IMR-90 (cell line): ENCODE results near the gene RBP4. TPM values are rescaled to one million over a fixed set of nuclear protein-coding genes. Genes with fewer than 3 reads are reported as not detected.
A peak's percentile ranks its signal among the peaks of the same experiment; 100 is the strongest.

Source experiments
- ATAC-seq: fragments of 200-7000 bp; cut with Tn5 transposase; 2 replicates; pipeline ENCODE4 v1.9.1; 2020; ENCODE audit warnings: low read depth, mild to moderate bottlenecking, moderate library complexity
- BruUV-seq: library from RNA; stranded (reverse); fragments of 400-500 nt; replicated peaks from 2 replicates; lab custom pipeline; 2021; lab: Mats Ljungman, UMichigan
- CTCF ChIA-PET: fragments of 300-600 bp; formaldehyde crosslinking; extraction: SDS; loops from one replicate; lab custom pipeline; 2021; ENCODE audit warnings: antibody characterized with exemption; lab: Yijun Ruan, JAX
- POLR2A ChIA-PET: fragments of 300-600 bp; sonication (Branson Sonifier 250); formaldehyde crosslinking; loops from one replicate; lab custom pipeline; 2022; ENCODE audit warnings: antibody characterized with exemption; ENCODE audit not compliant: unreplicated experiment; lab: Charles Lee
- DNase-seq: peaks from one replicate; pipeline ENCODE4 v3.0.0; 2013
- H2AFZ ChIP-seq: replicated peaks from 2 replicates; pipeline ENCODE3; 2013; ENCODE audit warnings: low read length, mild to moderate bottlenecking; ENCODE audit not compliant: poor library complexity
- H2AK5ac ChIP-seq: 2 replicates; pipeline ENCODE4 v1.6.1; 2013; ENCODE audit warnings: low read depth, low read length, inconsistent platforms
- H2AK9ac ChIP-seq: replicated peaks from 2 replicates; pipeline ENCODE3; 2013; ENCODE audit warnings: mild to moderate bottlenecking, low read depth, low read length, moderate library complexity; ENCODE audit not compliant: poor library complexity
- H2BK120ac ChIP-seq: 2 replicates; pipeline ENCODE4 v1.6.1; 2013; ENCODE audit warnings: low read depth, low read length, inconsistent platforms
- H2BK15ac ChIP-seq: 3 replicates; pipeline ENCODE4 v1.6.1; 2013; ENCODE audit warnings: low read depth, low read length, inconsistent platforms
- H2BK20ac ChIP-seq: 2 replicates; pipeline ENCODE4 v1.6.1; 2013; ENCODE audit warnings: low read depth, mild to moderate bottlenecking, inconsistent platforms, low read length, moderate library complexity
- H2BK5ac ChIP-seq: 2 replicates; pipeline ENCODE4 v1.6.1; 2013; ENCODE audit warnings: mild to moderate bottlenecking, low read depth, low read length, inconsistent platforms; ENCODE audit not compliant: poor library complexity, severe bottlenecking
- H3K14ac ChIP-seq: replicated peaks from 2 replicates; pipeline ENCODE4 v1.6.1; 2013; ENCODE audit warnings: low read depth, low read length, inconsistent platforms
- H3K18ac ChIP-seq: 2 replicates; pipeline ENCODE4 v1.6.1; 2013; ENCODE audit warnings: low read depth, low read length, control low read depth
- H3K23ac ChIP-seq: 2 replicates; pipeline ENCODE4 v1.6.1; 2013; ENCODE audit warnings: low read depth, low read length, inconsistent platforms
- H3K27ac ChIP-seq: 2 replicates; pipeline ENCODE4 v1.5.1; 2013; ENCODE audit warnings: mild to moderate bottlenecking, control low read depth, low read length; ENCODE audit not compliant: insufficient read depth
- H3K27me3 ChIP-seq: 2 replicates; pipeline ENCODE4 v1.6.1; 2013; ENCODE audit warnings: low read length; ENCODE audit not compliant: control insufficient read depth, insufficient read depth
- H3K36me3 ChIP-seq: 2 replicates; pipeline ENCODE4 v1.6.1; 2013; ENCODE audit warnings: low read length, mixed read lengths; ENCODE audit not compliant: control insufficient read depth, insufficient read depth
- H3K4ac ChIP-seq: 2 replicates; pipeline ENCODE4 v1.6.1; 2013; ENCODE audit warnings: low read depth, low read length, inconsistent platforms
- H3K4me1 ChIP-seq: 2 replicates; pipeline ENCODE4 v1.6.1; 2013; ENCODE audit warnings: low read length, mixed read lengths; ENCODE audit not compliant: control insufficient read depth, insufficient read depth
- H3K4me2 ChIP-seq: 2 replicates; pipeline ENCODE4 v1.6.1; 2013; ENCODE audit warnings: low read depth, mild to moderate bottlenecking, control low read depth, low read length, moderate library complexity
- H3K4me3 ChIP-seq: 2 replicates; pipeline ENCODE4 v1.5.1; 2013; ENCODE audit warnings: low read depth, mild to moderate bottlenecking, control low read depth, low read length, moderate library complexity; ENCODE audit not compliant: insufficient read depth
- H3K56ac ChIP-seq: 2 replicates; pipeline ENCODE4 v1.6.1; 2013; ENCODE audit warnings: low read length, inconsistent platforms; ENCODE audit not compliant: insufficient read depth; ENCODE audit errors: extremely low read depth
- H3K79me1 ChIP-seq, 2 experiments: 2 replicates each; pipeline ENCODE4 v1.6.1; 2013; ENCODE audit warnings: low read length in 2 of 2, inconsistent platforms in 1 of 2, low read depth in 1 of 2
- H3K9ac ChIP-seq: 2 replicates; pipeline ENCODE4 v1.6.1; 2013; ENCODE audit warnings: low read depth, low read length, control low read depth
- H3K9me1 ChIP-seq: 2 replicates; pipeline ENCODE4 v1.6.1; 2013; ENCODE audit warnings: low read length, inconsistent platforms; ENCODE audit not compliant: insufficient read depth
- H3K9me3 ChIP-seq: 2 replicates; pipeline ENCODE4 v1.6.1; 2013; ENCODE audit warnings: low read length; ENCODE audit not compliant: control insufficient read depth, insufficient read depth
- H4K20me1 ChIP-seq: 2 replicates; pipeline ENCODE4 v1.6.1; 2013; ENCODE audit warnings: low read length, inconsistent platforms; ENCODE audit not compliant: insufficient read depth
- H4K5ac ChIP-seq: 2 replicates; pipeline ENCODE4 v1.6.1; 2013; ENCODE audit warnings: mild to moderate bottlenecking, low read depth, low read length, control low read depth
- H4K8ac ChIP-seq, 2 experiments: 2 replicates each; pipeline ENCODE4 v1.6.1; 2013; ENCODE audit warnings: low read depth in 2 of 2, low read length in 2 of 2, control low read depth in 1 of 2, inconsistent platforms in 1 of 2
- H4K91ac ChIP-seq: 2 replicates; pipeline ENCODE4 v1.6.1; 2013; ENCODE audit warnings: low read depth, low read length, inconsistent platforms; ENCODE audit not compliant: insufficient read depth
- MXI1 ChIP-seq: IDR thresholded peaks from 2 replicates; pipeline ENCODE4 v1.6.1; 2012; ENCODE audit warnings: low read depth, mild to moderate bottlenecking, low read length, moderate library complexity, borderline replicate concordance
- RAD21 ChIP-seq: IDR thresholded peaks from 2 replicates; pipeline ENCODE4 v1.6.1; 2012; ENCODE audit warnings: low read length, improper control_type of control experiment
- SMC3 ChIP-seq: fragments of 150-350 bp; IDR thresholded peaks from 2 replicates; pipeline ENCODE4 v1.6.1; 2016; ENCODE audit warnings: low read depth, mild to moderate bottlenecking, antibody characterized with exemption, low read length, moderate library complexity
- WGBS, 2 experiments: methylation state at CpG; one replicate each; pipeline versions ENCODE4 v1.1.5 to v1.1.7; 2013; ENCODE audit warnings: missing lambda C conversion rate in 2 of 2; ENCODE audit not compliant: insufficient read length in 1 of 2; ENCODE audit errors: extremely low coverage in 2 of 2; 5-methylcytosine and 5-hydroxymethylcytosine counted together
- dilution Hi-C: fragments of 300-500 bp; cut with HindIII; formaldehyde crosslinking; loops from one replicate; pipeline ENCODE4 v1.14.3; 2018; ENCODE audit warnings: low sequenced_read_pairs; ENCODE audit not compliant: unreplicated experiment
- in situ Hi-C: fragments of 300-500 bp; cut with MboI; formaldehyde crosslinking; loops from 3 replicates; pipeline ENCODE4 v1.14.3; 2019; ENCODE audit warnings: low sequenced_read_pairs, inconsistent platforms, mixed read lengths
- intact Hi-C: fragments of 100-400 bp; cut with micrococcal nuclease; formaldehyde crosslinking; loops from 2 replicates; pipeline ENCODE4 v1.10.0; 2022
- polyA plus RNA-seq, 3 experiments: library from polyadenylated mRNA; depleted of rRNA; stranded (reverse); fragments of >200 nt; gene quantifications; 2 replicates each; pipeline ENCODE4 v1.2.3, GENCODE V29; 2012; ENCODE audit warnings: low replicate concordance in 1 of 3
- total RNA-seq: library from RNA; depleted of rRNA; stranded (reverse); fragments of >200 nt; gene quantifications from 2 replicates; pipeline ENCODE4 v1.2.3, GENCODE V29; 2012
- TF ChIP-seq, protein P1 (sequence below): conservative IDR thresholded peaks from 2 replicates; pipeline ENCODE4 v1.5.1; 2012; ENCODE audit warnings: mild to moderate bottlenecking, low read depth, low read length, improper control_type of control experiment

The RBP4 gene
- total and polyA plus RNA-seq, 2 of the 4 experiments (the other 2 are of a cell fraction), result not detected

DNA sequence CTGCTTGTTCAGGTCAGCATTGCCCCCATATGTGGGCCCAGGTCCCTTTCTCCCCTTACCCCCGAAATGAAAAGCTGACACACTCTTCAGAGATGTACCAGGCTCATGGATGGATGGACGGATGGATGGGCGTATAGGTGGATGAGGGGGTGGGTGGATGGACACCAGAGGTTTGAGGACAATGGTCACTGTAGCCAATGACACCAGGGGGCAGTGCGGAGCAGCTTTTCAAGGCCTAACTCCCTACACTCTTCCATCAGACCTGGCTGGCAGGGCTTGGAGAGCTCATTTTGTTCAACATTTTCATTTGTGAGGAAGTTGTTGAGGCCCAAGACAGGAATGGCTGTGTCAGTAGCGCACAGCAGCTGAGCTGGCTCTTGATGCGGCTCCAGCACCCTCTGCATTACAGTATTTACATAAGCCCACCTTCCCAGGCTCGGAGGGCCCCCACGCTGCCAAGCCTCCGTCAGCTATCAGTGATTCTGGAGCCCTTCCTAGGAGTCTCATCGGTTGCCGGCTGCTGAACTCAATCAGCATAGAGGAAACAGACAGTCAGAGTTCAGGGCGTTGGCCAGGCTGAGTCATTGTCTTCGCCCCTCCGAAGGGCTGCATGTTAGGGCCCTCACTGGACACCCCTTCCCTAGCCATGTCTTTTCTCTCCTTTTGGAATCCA lies 46.1 kb downstream of the RBP4 start:
- H2BK120ac ChIP-seq, result no peak overlapping the region
- H3K79me1 ChIP-seq, result no peaks in the 10 kb centered on the region
- H3K36me3 ChIP-seq, result no peaks in the 10 kb centered on the region
- H2BK5ac ChIP-seq, result no peak overlapping the region
- no peak overlapping the region for H3K14ac ChIP-seq
- no peaks in the 10 kb centered on the region for H4K20me1 ChIP-seq
- H3K9me1 ChIP-seq, result no peaks in the 10 kb centered on the region
- no peak overlapping the region for H3K18ac ChIP-seq
- peak; percentile 56 for DNase-seq
- 39% methylated on average over 6 of the region's 14 CpGs; no CpG with 5 or more reads in 1 of the 2 experiments for WGBS, 2 experiments
- no peak overlapping the region for H4K8ac ChIP-seq
- in situ Hi-C loops (loop anchor here (10.0 kb wide), 1 partner anchor 120 kb away; no protein-coding TSS in a partner anchor), intact Hi-C loops (loop anchor here (1.0 kb wide), 3 partner anchors 125 to 304 kb away; no protein-coding TSS in a partner anchor), dilution Hi-C loops (no loop called here)
- H3K9me3 ChIP-seq, result peaks cover 5% of the 10 kb centered on the region
- TF ChIP-seq RAD21, result peak; percentile 65
- peak; percentile 62 for TF ChIP-seq SMC3
- TF ChIP-seq, protein P1, sequence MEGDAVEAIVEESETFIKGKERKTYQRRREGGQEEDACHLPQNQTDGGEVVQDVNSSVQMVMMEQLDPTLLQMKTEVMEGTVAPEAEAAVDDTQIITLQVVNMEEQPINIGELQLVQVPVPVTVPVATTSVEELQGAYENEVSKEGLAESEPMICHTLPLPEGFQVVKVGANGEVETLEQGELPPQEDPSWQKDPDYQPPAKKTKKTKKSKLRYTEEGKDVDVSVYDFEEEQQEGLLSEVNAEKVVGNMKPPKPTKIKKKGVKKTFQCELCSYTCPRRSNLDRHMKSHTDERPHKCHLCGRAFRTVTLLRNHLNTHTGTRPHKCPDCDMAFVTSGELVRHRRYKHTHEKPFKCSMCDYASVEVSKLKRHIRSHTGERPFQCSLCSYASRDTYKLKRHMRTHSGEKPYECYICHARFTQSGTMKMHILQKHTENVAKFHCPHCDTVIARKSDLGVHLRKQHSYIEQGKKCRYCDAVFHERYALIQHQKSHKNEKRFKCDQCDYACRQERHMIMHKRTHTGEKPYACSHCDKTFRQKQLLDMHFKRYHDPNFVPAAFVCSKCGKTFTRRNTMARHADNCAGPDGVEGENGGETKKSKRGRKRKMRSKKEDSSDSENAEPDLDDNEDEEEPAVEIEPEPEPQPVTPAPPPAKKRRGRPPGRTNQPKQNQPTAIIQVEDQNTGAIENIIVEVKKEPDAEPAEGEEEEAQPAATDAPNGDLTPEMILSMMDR, result peak; percentile 65
- no peak for TF ChIP-seq MXI1
- no peak overlapping the region for H3K23ac ChIP-seq
- CTCF ChIA-PET, result interaction anchor here (0.5 to 1.0 kb wide), 13 partner anchors 10 to 664 kb away, joined by 3 to 5 read pairs (median 3); no protein-coding TSS in a partner anchor
- peak overlapping the region; percentile 82 for H2AK9ac ChIP-seq
- no peak overlapping the region for H3K4ac ChIP-seq
- H3K4me2 ChIP-seq, result no peak overlapping the region
- POLR2A ChIA-PET, result interaction anchor here (0.6 kb wide), 1 partner anchor 148 kb away, joined by 3 read pairs; the partner anchor contains the start of gene FRA10AC1
- H4K91ac ChIP-seq, result no peak overlapping the region
- no peak overlapping the region for H3K56ac ChIP-seq
- no TSS peak for BruUV-seq
- H3K27me3 ChIP-seq, result peaks cover 8% of the 10 kb centered on the region
- no peak overlapping the region for H3K27ac ChIP-seq
- no peaks in the 10 kb centered on the region for H3K4me1 ChIP-seq
- peak overlapping the region; percentile 72 for H2AFZ ChIP-seq
- H2AK5ac ChIP-seq, result no peak overlapping the region
- H4K5ac ChIP-seq, result no peak overlapping the region
- no peak overlapping the region for H3K4me3 ChIP-seq
- no peak overlapping the region for H2BK15ac ChIP-seq
- ATAC-seq, result peak; percentile 95
- H3K9ac ChIP-seq, result no peak overlapping the region
- no peak overlapping the region for H2BK20ac ChIP-seq
